ENCODE measurements around the gene PNPLA7.

Gene PNPLA7

DNA sequence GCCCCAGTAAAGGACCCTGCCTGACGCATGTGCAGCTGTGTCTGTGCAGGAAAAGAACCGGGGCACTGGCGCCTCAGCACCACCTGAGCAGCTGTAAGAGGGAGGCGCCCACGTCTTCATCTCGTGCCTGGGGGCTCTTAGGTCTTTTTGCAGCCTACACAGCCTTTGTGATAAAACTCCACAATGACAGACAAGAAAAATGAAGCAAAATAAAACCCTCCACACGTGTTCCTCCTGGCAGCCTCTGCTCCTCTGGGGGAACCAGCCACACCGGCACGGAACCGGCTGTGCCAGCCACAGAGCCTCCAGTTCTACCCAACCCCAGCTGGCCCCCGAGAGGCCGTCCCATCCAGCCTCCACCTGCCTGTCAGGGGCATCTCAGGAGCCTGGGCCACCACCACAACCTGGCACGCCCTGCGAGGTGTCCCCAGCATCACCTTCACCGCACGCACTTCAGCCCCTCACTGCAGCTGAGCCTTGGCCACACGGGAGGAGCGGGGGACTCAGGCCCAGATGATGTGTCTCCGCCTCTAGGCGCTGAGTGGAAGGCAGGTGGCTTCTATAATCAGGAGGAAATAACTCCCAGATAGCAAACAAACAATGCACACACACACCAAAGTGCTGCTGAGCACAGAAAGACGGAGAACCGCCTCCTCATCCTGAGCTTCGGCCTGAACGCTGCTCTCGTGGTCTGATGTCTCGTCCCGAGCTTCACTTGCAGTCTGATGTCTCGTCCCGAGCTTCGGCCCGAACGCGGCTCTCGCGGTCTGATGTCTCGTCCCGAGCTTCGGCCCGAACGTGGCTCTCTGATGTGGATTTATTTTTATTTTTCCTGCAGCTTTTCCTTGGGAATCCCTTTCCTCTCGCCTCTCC is 62.5 kb downstream of the PNPLA7 start:
- Histone ChIP-seq H3K27me3 (ENCODE audit: control insufficient read depth in 2 of 2, insufficient read depth in 2 of 2, low read length in 2 of 2) (no peaks in the 10 kb centered on the region), H3K4me3 (ENCODE audit: low read length in 2 of 2) (no peak overlapping the region), H3K27ac (ENCODE audit: low read depth in 2 of 2, low read length in 2 of 2) (no peak overlapping the region), H3K36me3 (ENCODE audit: control insufficient read depth in 2 of 2, insufficient read depth in 2 of 2, low read length in 2 of 2) (no peaks in the 10 kb centered on the region), H3K9me3 (ENCODE audit: control insufficient read depth in 2 of 2, low read length in 2 of 2) (no peaks in the 10 kb centered on the region), H3K9ac (ENCODE audit: low read depth in 1 of 2, low read length in 2 of 2) (no peak overlapping the region), H3K4me1 (ENCODE audit: control insufficient read depth in 2 of 2, insufficient read depth in 2 of 2, low read length in 2 of 2) (peaks cover 0 to 5% of the 10 kb centered on the region in 2 donors)

DNA sequence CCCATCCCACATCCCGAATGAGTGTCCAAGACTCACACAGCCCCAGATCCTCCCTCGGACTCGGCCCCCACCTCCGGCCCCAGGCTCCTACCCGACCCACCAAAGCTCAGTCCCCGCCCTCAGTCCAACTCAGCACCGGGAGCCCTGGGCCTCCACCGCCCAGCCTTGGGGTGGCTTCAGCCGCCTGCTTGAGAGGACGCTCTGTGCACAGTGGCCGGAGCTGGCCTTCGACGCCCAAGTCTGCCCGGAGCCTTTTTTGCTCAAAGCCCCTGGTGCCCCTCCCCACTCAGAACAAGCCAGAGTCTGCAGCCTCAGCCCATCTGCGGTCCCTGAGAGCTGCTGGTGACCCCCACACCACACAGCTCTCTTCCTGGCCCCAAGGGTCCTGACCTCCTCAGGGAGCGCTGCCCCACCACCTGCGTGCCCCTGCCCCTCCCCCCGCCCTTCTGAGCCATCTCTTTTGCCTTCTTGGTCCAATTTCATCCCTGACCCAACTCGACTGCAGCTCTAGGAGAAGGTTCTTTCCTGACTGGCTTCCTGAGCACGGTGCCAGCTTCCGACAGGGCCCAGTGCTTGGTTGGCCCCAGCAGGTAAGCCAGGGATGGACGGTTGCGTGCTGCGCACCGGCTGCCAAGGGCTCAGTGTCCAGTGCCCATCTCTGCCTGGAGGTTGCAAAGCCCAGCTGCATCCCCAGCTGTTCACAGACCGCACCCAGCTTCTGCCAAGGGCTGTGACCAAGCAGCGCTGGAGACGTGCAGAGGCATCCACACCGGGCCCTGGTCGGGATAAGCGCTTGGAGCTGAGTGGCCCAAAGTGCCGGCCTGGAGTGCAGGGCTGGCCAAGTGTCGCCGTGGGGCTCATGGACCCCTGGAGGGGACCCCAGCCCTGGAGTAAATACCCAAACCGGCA is 63.4 kb downstream of the PNPLA7 start:
- Histone ChIP-seq H3K27me3 (ENCODE audit: control insufficient read depth in 2 of 2, insufficient read depth in 2 of 2, low read length in 2 of 2) (no peaks in the 10 kb centered on the region), H3K9me3 (ENCODE audit: control insufficient read depth in 2 of 2, low read length in 2 of 2) (no peaks in the 10 kb centered on the region), H3K27ac (ENCODE audit: low read depth in 2 of 2, low read length in 2 of 2) (no peak overlapping the region), H3K9ac (ENCODE audit: low read depth in 1 of 2, low read length in 2 of 2) (no peak overlapping the region), H3K4me1 (ENCODE audit: control insufficient read depth in 2 of 2, insufficient read depth in 2 of 2, low read length in 2 of 2) (peaks cover 0 to 5% of the 10 kb centered on the region in 2 donors), H3K36me3 (ENCODE audit: control insufficient read depth in 2 of 2, insufficient read depth in 2 of 2, low read length in 2 of 2) (no peaks in the 10 kb centered on the region), H3K4me3 (ENCODE audit: low read length in 2 of 2) (no peak overlapping the region)

DNA sequence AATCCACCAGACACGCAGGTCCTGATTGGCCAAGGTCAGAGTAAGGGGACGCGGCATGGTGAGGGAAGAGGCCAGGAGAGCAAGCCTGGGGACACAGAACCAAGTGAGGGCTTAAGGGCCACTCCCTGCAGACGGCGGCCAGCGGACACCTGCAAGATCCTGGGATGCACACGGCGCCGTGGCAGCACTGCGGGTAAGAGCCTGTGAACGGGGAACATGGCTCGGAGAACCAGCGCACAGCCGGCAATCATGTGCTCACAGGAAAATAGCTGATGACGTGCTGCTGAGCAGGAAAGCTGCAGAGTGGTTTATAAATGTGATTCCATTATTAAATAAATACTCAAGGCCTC is 64.1 kb downstream of the PNPLA7 start:
- H3K9me3 ChIP-seq (ENCODE audit: control insufficient read depth in 2 of 2, low read length in 2 of 2), result no peaks in the 10 kb centered on the region
- no peak overlapping the region for H3K27ac ChIP-seq (ENCODE audit: low read depth in 2 of 2, low read length in 2 of 2)
- no peaks in the 10 kb centered on the region for H3K27me3 ChIP-seq (ENCODE audit: control insufficient read depth in 2 of 2, insufficient read depth in 2 of 2, low read length in 2 of 2)
- H3K4me1 ChIP-seq (ENCODE audit: control insufficient read depth in 2 of 2, insufficient read depth in 2 of 2, low read length in 2 of 2), result peaks cover 0 to 5% of the 10 kb centered on the region in 2 donors
- no peak overlapping the region for H3K9ac ChIP-seq (ENCODE audit: low read depth in 1 of 2, low read length in 2 of 2)
- H3K36me3 ChIP-seq (ENCODE audit: control insufficient read depth in 2 of 2, insufficient read depth in 2 of 2, low read length in 2 of 2), result no peaks in the 10 kb centered on the region
- no peak overlapping the region for H3K4me3 ChIP-seq (ENCODE audit: low read length in 2 of 2)

DNA sequence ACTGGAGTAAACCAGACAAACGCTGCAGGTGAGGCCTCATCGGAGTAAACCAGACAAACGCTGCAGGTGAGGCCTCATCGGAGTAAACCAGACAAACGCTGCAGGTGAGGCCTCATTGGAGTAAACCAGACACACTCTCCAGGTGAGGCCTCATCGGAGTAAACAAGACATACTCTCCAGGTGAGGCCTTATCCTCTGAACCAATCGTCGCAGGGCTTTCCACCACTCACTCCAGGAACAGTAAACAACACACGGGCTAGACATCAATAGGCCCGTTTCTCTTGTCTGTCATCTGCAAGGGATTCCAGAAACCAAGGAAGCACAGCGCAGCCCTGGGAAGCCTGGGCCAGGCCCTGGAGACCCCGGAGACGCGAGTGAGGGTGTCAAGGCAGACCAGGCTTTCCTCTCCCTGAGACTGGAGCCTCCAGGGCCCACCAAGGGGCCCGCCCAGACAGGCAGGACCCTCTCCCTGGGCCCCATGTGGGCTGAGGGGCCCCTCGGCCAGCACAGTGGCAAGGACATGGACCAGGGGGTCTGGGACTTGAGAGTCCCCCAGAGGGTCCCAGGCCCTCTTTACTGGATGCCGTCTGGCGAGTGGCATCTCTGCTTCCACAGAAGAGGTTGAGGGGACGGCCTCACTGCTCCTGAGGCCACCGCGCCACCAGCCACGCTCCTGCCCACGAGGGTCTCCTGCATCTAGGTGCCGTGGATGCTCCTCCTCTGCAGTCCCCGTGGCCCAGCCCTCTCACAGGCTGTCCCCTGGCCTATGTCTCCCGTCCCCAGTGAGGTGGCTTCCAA is 64.7 kb downstream of the PNPLA7 start:
- no peaks in the 10 kb centered on the region for H3K36me3 ChIP-seq (ENCODE audit: control insufficient read depth in 2 of 2, insufficient read depth in 2 of 2, low read length in 2 of 2)
- H3K9me3 ChIP-seq (ENCODE audit: control insufficient read depth in 2 of 2, low read length in 2 of 2), result no peaks in the 10 kb centered on the region
- no peak overlapping the region for H3K27ac ChIP-seq (ENCODE audit: low read depth in 2 of 2, low read length in 2 of 2)
- no peak overlapping the region for H3K9ac ChIP-seq (ENCODE audit: low read depth in 1 of 2, low read length in 2 of 2)
- no peaks in the 10 kb centered on the region for H3K27me3 ChIP-seq (ENCODE audit: control insufficient read depth in 2 of 2, insufficient read depth in 2 of 2, low read length in 2 of 2)
- H3K4me1 ChIP-seq (ENCODE audit: control insufficient read depth in 2 of 2, insufficient read depth in 2 of 2, low read length in 2 of 2), result peaks cover 0 to 5% of the 10 kb centered on the region in 2 donors
- no peak overlapping the region for H3K4me3 ChIP-seq (ENCODE audit: low read length in 2 of 2)

DNA sequence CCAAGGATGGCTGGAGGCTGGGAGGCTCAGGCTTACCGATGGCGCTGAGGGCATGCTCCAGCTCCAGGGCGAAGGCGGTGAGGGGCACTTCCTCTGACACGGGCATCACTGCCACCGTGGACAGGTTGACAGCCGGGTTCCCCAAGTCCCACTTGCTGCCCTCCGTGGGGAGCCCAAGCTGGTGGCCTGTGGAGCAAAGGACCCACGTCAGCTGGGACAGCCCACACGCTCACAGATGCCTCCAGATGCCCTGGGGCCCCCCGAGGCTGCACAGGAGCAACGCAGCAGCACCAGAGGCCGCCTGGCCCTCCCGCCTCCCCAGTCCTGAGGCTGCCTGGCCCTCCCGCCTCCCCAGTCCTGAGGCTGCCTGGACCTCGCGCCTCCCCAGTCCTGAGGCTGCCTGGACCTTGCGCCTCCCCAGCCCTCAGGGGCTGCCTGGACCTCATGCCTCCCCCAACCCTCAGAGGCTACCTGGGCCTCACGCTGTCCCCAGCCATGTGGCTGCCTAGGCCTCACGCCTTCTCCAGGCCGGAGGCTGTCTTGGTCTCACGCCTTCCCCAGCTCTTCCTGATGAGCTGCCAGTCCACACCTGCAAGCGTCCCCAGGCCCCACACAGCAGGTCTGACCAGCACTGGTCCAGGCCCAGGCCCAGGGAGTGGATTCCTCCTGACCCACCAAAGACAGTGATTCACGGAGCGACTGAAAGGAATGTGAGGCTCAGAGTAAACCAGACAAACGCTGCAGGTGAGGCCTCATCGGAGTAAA is 65.5 kb downstream of the PNPLA7 start:
- no peaks in the 10 kb centered on the region for H3K9me3 ChIP-seq (ENCODE audit: control insufficient read depth in 2 of 2, low read length in 2 of 2)
- H3K36me3 ChIP-seq (ENCODE audit: control insufficient read depth in 2 of 2, insufficient read depth in 2 of 2, low read length in 2 of 2), result no peaks in the 10 kb centered on the region
- no peak overlapping the region for H3K4me3 ChIP-seq (ENCODE audit: low read length in 2 of 2)
- H3K27me3 ChIP-seq (ENCODE audit: control insufficient read depth in 2 of 2, insufficient read depth in 2 of 2, low read length in 2 of 2), result no peaks in the 10 kb centered on the region
- H3K4me1 ChIP-seq (ENCODE audit: control insufficient read depth in 2 of 2, insufficient read depth in 2 of 2, low read length in 2 of 2), result peaks cover 0 to 5% of the 10 kb centered on the region in 2 donors
- no peak overlapping the region for H3K9ac ChIP-seq (ENCODE audit: low read depth in 1 of 2, low read length in 2 of 2)
- no peak overlapping the region for H3K27ac ChIP-seq (ENCODE audit: low read depth in 2 of 2, low read length in 2 of 2)

DNA sequence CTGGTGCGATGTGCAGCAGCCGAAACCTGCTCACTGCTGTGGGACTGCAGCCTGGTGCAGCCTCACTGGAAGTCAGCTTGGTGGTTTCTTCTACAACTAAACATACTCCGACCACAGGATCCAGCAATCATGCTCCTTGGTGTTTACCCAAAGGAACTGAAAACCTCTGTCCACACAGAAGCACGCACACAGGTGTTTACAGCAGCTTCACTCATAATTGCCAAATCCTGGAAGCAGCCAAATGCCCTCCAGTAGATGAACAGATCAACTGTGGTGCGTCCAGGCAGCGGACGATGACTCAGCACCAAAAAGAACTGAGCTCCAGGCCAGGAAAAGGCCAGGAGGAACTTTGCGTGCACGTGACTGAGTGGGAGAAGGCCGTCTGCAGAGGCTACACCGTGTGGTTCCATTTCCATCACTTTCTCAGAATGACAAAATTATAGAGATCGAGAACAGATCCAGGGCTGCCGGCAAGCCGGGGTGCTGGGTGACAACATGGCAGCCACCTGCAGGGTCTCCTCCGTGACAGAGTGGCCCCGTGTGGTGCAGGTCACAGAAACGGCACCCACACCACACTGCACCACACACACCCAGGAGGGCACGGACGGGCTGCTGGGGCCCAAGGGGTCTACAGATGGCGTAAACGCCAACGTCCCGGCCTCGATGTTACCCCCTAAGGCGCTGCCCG is 68.0 kb downstream of the PNPLA7 start:
- H3K9me3 ChIP-seq (ENCODE audit: control insufficient read depth in 2 of 2, low read length in 2 of 2), result no peaks in the 10 kb centered on the region
- no peak overlapping the region for H3K4me3 ChIP-seq (ENCODE audit: low read length in 2 of 2)
- H3K27ac ChIP-seq (ENCODE audit: low read depth in 2 of 2, low read length in 2 of 2), result no peak overlapping the region
- no peaks in the 10 kb centered on the region for H3K27me3 ChIP-seq (ENCODE audit: control insufficient read depth in 2 of 2, insufficient read depth in 2 of 2, low read length in 2 of 2)
- no peaks in the 10 kb centered on the region for H3K36me3 ChIP-seq (ENCODE audit: control insufficient read depth in 2 of 2, insufficient read depth in 2 of 2, low read length in 2 of 2)
- H3K9ac ChIP-seq (ENCODE audit: low read depth in 1 of 2, low read length in 2 of 2), result no peak overlapping the region
- no peaks in the 10 kb centered on the region for H3K4me1 ChIP-seq (ENCODE audit: control insufficient read depth in 2 of 2, insufficient read depth in 2 of 2, low read length in 2 of 2)

DNA sequence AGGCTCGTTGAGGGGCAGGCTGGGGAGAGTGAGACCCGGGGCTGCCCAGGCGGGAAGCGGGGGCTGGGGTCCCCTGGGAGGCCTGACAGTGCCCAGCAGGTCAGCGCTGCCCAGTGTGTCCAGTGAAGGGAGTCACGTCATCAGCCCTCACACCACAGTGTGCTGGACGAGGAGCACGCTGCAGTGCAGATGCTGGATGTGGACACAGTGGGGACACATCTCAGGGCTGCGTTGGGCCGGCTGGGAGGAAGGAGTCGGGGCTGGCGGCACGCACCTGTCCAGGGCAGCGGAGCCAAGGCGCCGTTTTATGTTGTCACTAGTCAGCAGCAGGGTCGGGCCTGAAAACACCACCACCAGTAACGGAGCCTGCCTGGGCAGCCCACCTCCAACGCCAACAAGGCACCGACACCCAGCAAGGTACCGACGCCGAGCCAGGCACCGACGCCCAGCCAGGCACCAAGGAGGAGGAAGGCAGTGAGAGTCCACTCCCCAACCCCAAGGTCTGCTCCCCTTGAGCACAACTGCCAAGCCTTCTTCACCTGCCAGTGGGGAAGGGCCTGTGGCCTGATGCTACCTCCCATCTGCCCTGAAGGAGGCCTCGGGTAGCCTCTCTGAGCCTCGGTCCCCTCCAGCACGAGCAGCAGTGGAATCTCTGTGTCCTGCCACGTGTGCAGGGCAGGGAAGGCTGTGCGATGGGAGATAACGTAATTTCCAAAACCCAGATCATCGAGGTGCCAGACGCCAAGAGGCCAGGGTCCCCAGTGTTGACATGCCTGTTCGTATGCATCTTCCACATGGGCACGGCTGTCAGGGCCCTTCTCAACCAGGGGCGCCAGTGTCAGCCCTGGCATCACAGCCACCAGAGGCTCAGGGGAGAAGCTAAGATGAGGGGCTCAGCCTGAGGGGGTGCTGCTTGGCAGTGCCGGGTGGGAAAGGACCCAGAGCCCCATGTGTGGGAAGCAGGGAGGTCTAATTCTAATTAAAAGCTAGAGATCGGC is 69.2 kb downstream of the PNPLA7 start:
- Histone ChIP-seq H3K4me3 (ENCODE audit: low read length in 2 of 2) (no peak overlapping the region), H3K4me1 (ENCODE audit: control insufficient read depth in 2 of 2, insufficient read depth in 2 of 2, low read length in 2 of 2) (no peaks in the 10 kb centered on the region), H3K36me3 (ENCODE audit: control insufficient read depth in 2 of 2, insufficient read depth in 2 of 2, low read length in 2 of 2) (no peaks in the 10 kb centered on the region), H3K9me3 (ENCODE audit: control insufficient read depth in 2 of 2, low read length in 2 of 2) (no peaks in the 10 kb centered on the region), H3K27ac (ENCODE audit: low read depth in 2 of 2, low read length in 2 of 2) (no peak overlapping the region), H3K9ac (ENCODE audit: low read depth in 1 of 2, low read length in 2 of 2) (no peak overlapping the region), H3K27me3 (ENCODE audit: control insufficient read depth in 2 of 2, insufficient read depth in 2 of 2, low read length in 2 of 2) (no peaks in the 10 kb centered on the region)

DNA sequence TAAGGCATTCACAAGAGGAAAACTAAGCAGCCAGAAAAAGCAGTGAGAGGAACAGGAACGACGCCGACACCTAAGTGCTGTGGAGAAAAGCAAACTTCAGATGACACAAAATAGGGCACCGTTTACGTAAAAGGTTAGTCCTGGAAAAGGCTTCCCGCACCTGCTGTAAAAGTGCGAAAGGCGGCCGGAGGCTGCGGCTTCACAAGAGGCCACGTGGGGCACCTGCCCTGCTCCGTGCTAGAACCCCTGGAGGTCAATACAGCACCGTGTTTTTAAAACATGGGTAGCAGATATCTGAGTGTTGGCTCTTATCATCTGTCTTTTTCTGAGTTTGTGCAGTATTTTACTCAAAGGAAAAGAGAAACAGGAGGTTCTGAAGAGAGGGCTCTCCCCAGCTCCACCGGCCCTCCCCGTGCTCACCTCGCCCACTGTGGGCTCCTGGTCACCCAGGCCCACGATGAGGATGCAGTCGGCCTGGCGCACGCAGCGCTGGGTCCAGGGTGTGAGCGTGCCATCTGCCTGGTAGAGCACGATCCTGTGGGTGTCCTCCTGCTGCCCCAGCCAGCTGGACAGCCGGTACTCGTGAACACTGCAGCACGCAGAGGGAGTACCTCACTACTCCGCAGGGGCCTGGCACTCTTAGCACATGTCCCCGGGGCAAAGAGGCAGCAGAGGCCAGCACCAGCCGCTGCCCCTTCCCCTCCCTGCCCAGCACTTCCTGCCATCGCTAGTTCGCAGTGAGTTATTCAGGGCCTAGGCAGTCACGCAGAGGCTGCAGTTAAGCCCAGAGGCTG is 70.1 kb downstream of the PNPLA7 start:
- Histone ChIP-seq H3K36me3 (ENCODE audit: control insufficient read depth in 2 of 2, insufficient read depth in 2 of 2, low read length in 2 of 2) (no peaks in the 10 kb centered on the region), H3K27ac (ENCODE audit: low read depth in 2 of 2, low read length in 2 of 2) (no peak overlapping the region), H3K4me1 (ENCODE audit: control insufficient read depth in 2 of 2, insufficient read depth in 2 of 2, low read length in 2 of 2) (no peaks in the 10 kb centered on the region), H3K9ac (ENCODE audit: low read depth in 1 of 2, low read length in 2 of 2) (no peak overlapping the region), H3K9me3 (ENCODE audit: control insufficient read depth in 2 of 2, low read length in 2 of 2) (no peaks in the 10 kb centered on the region), H3K27me3 (ENCODE audit: control insufficient read depth in 2 of 2, insufficient read depth in 2 of 2, low read length in 2 of 2) (no peaks in the 10 kb centered on the region), H3K4me3 (ENCODE audit: low read length in 2 of 2) (no peak overlapping the region)
